GM19372 (cell line): Measurements from ENCODE around the gene EFTUD2.
"Not testable (repeated sequence)": the region's sequence is repeated elsewhere in the genome, so short reads cannot be mapped to it uniquely, and the experiment has no call there.

Experiments
- ATAC-seq: cut with Tn5 transposase; IDR thresholded peaks from one replicate; pipeline ENCODE4 v1.9.1; 2021; ENCODE audit warnings: mild to moderate bottlenecking, low read depth, moderate library complexity; ENCODE audit not compliant: unreplicated experiment

The EFTUD2 gene

GRCh38 chr17:44825236-44825635, 74.0 kb downstream of the EFTUD2 start:
- not testable (repeated sequence) for ATAC-seq

- no peak for ATAC-seq
These were observed 78.5 kb downstream of the EFTUD2 start for GRCh38 chr17:44820631-44821212.

- not testable (repeated sequence) for ATAC-seq
These were observed 80.7 kb downstream of the EFTUD2 start for GRCh38 chr17:44818508-44818907.

- ATAC-seq: no peak
These were observed 87.0 kb downstream of the EFTUD2 start for GRCh38 chr17:44812263-44812662.

- ATAC-seq: not testable (repeated sequence)
These were observed 90.4 kb downstream of the EFTUD2 start for GRCh38 chr17:44808656-44809388.

- no peak for ATAC-seq
These were observed 91.1 kb downstream of the EFTUD2 start for GRCh38 chr17:44808156-44808555.

GRCh38 chr17:44807817-44808155, 91.5 kb downstream of the EFTUD2 start:
- no peak for ATAC-seq

GRCh38 chr17:44807093-44807816, 92.0 kb downstream of the EFTUD2 start:
- ATAC-seq: no peak

GRCh38 chr17:44804302-44805089, 94.7 kb downstream of the EFTUD2 start:
- no peak for ATAC-seq

- ATAC-seq: no peak
These were observed 97.4 kb downstream of the EFTUD2 start for GRCh38 chr17:44801880-44802279.
